NCI-H1105 treated with DMSO at 0.1 percent for 48 hours (cell line): ENCODE results near the gene ABCA9.
"Not testable (repeated sequence)": the region's sequence is repeated elsewhere in the genome, so short reads cannot be mapped to it uniquely, and the experiment has no call there.

Experiments
- DNase-seq: peaks from one replicate; lab custom pipeline; 2025; lab: John Stamatoyannopoulos, UW

The ABCA9 gene, protein sequence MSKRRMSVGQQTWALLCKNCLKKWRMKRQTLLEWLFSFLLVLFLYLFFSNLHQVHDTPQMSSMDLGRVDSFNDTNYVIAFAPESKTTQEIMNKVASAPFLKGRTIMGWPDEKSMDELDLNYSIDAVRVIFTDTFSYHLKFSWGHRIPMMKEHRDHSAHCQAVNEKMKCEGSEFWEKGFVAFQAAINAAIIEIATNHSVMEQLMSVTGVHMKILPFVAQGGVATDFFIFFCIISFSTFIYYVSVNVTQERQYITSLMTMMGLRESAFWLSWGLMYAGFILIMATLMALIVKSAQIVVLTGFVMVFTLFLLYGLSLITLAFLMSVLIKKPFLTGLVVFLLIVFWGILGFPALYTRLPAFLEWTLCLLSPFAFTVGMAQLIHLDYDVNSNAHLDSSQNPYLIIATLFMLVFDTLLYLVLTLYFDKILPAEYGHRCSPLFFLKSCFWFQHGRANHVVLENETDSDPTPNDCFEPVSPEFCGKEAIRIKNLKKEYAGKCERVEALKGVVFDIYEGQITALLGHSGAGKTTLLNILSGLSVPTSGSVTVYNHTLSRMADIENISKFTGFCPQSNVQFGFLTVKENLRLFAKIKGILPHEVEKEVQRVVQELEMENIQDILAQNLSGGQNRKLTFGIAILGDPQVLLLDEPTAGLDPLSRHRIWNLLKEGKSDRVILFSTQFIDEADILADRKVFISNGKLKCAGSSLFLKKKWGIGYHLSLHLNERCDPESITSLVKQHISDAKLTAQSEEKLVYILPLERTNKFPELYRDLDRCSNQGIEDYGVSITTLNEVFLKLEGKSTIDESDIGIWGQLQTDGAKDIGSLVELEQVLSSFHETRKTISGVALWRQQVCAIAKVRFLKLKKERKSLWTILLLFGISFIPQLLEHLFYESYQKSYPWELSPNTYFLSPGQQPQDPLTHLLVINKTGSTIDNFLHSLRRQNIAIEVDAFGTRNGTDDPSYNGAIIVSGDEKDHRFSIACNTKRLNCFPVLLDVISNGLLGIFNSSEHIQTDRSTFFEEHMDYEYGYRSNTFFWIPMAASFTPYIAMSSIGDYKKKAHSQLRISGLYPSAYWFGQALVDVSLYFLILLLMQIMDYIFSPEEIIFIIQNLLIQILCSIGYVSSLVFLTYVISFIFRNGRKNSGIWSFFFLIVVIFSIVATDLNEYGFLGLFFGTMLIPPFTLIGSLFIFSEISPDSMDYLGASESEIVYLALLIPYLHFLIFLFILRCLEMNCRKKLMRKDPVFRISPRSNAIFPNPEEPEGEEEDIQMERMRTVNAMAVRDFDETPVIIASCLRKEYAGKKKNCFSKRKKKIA (N-terminal part only)

DNA sequence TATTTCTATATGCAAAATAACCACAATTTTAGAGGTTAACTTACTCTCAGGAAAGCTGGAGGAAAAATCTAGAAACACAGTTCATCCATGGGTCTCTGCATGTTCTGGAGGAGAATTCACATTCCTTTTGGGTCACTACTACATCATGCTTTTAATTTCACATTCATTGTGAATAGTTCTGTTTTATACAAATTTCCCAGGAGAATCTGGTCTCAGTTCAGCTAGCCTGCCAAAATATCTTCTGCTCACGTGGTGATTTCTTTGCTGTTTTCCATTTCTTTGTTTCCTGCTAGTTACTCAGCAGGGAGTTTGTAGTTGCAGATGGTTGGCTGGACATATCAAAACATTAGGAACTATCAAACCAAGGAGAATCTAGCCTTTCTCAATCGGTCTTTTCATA, at the start of gene ABCA9:
Gene ABCA9 (minus strand): TSS at position 106 of the 400 bp plus-strand sequence. CDS start 9,801 bp downstream, outside the sequence.
- DNase-seq, result no peak

DNA sequence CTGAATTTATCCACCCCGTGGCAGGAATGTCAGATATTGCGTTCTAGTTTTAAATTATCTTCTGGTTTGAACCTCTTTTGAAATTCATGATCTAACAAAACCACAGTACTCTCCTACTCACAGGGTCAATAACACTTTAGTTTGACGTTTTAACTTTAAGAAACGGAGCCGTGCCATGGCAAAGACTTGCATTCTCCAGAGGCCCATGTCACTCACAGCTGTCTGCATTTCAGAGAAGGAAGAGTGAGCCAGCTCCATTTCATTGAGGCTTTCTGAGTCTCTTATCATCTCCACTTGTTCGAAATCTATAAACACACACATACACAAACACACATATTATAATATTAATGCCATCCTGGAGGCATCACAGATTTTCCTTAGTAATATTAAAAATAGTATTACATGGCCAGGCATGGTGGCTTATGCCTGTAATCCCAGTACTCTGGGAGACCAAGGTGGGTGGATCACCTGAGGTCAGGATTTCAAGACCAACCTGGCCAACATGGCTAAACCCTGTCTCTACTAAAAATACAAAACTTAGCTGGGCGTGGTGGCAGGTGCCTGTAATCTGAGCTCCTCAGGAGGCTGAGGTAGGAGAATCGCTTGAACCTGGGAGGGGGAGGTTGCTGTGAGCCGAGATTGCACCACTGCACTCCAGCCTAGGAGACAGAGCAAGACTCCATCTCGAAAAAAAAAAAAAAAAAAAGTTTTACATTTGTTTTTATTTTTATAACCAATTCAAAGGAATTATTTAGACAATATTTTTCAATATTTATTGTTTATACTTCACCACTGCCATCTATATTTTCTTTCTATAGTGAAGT, 45.4 kb upstream of the ABCA9 start:
- no peak for DNase-seq

- DNase-seq, result no peak
Measured at GRCh38 chr17:69103557-69104233, 43.0 kb upstream of the ABCA9 start.

- DNase-seq, result no peak
Measured at GRCh38 chr17:69098625-69099024, 37.9 kb upstream of the ABCA9 start.

DNA sequence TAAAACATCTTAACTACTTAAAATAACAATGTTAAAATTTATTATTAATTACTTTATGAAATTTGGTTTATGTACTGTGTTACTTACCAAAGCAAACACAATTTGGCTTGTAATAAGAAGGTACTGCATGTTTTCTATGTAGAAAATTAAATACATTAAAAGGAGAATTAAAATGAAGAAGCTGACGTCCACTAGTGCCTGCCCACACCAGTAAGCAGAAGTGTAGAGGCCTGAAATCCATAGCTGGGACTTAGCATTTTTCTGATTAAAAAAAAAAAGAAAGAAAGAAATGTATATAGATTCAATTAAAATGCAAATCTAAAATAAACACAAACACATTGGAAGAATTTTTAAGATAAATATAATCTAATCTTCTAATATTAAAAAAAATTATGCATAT, 35.8 kb upstream of the ABCA9 start:
- DNase-seq, result no peak

- no peak for DNase-seq
Measured at GRCh38 chr17:69093995-69094394, 33.3 kb upstream of the ABCA9 start.

DNA sequence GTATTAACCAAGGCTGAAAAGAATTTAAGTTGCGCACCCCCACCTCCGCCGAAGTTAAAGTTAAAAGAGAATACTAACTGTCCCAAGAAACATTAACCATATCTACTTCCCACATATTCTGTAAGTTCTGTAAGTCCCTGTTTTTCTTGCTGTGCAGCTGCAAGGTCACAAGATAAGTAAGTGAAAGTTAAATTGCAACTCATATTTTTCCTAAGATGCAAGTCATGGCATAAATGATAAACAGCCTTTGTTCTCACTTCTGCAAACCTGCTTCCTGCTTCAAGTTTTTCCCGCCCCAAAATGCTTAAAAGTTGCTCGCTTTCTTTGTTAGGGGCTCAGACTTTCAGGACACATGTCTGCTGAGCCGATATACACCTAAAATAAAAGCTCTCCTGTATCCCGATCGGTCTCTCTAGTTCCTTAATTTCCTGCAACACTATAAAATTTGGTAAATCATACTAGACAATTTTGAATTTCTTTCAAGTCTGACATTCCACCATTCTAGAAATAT, 32.6 kb upstream of the ABCA9 start:
- DNase-seq, result no peak

DNA sequence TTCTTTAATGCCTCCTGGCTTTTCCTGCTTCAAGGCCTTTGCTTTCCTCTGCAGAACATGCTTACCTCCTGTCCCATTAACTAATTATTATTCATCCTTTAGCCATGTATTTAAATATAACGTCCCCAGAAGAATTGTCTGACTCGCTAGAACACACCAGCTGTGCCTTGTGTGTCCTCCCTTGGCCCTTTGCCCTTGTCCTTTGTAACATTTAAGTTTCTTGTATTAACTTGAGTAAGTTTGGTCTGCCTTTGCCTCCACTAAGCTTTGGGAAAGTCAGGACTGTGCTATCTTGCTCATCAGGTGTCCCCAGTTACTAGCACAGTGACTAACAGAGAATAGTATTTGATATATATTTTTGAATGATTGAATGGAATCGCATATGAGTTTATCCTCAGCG, 29.6 kb upstream of the ABCA9 start:
- DNase-seq, result no peak

- no peak for DNase-seq
Measured at GRCh38 chr17:69088643-69089200, 28.0 kb upstream of the ABCA9 start.

DNA sequence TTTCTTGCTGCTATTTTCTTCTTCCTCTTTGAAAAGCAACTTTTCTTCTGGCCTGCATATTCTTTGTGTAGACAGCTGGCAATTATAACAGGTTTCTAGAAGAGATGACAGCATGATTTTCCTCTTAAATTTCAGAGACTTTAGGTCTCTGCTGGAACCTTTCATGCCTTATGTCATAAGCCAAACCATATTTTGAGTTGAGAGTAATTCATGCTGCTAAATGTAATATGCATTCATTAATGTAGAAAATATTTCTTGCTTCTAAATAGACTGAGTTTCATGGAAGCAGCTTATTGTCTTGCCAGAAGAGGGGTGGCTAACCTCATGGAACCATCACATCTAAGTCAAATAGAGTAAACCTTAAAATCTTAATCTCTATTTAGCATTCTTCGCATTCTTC, 25.9 kb upstream of the ABCA9 start:
- DNase-seq, result no peak

- no peak for DNase-seq
Measured at GRCh38 chr17:69084911-69085310, 24.2 kb upstream of the ABCA9 start.

GRCh38 chr17:69082696-69083095, 22.0 kb upstream of the ABCA9 start:
- DNase-seq, result no peak

GRCh38 chr17:69078864-69079263, 18.1 kb upstream of the ABCA9 start:
- no peak for DNase-seq

- no peak for DNase-seq
Measured at GRCh38 chr17:69075823-69076222, 15.1 kb upstream of the ABCA9 start.

DNA sequence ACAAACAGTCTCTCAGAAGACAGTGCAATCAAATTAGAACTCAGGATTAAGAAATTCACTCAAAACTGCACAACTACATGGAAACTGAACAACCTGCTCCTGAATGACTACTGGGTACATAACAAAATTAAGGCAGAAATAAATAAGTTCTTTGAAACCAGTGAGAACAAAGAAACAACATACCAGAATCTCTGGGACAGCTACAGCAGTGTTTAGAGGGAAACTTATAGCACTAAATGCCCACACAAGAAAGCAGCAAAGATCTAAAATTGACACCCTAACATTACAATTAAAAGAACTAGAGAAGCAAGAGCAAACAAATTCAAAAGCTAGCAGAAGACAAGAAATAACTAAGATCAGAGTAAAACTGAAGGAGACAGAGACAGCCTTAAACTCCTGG, 12.7 kb upstream of the ABCA9 start:
- DNase-seq, result not testable (repeated sequence)

GRCh38 chr17:69072803-69073256, 12.1 kb upstream of the ABCA9 start:
- DNase-seq, result not testable (repeated sequence)

DNA sequence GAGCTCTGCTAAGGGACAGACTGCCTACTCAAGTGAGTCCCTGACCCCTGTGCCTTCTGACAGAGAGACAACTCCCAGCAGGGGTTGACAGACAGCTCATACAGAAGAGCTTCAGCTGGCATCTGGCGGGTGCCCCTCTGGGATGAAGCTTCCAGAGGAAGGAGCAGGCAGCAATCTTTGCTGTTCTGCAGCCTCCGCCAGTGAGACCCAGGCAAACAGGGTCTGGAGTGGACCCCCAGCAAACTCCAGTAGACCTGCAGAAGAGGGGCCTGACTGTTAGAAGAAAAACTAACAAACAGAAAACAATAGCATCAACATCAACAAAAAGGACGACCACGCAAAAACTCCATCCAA, 10.5 kb upstream of the ABCA9 start:
- not testable (repeated sequence) for DNase-seq

- DNase-seq, result not testable (repeated sequence)
Measured at GRCh38 chr17:69070378-69071232, 9.9 kb upstream of the ABCA9 start.

DNA sequence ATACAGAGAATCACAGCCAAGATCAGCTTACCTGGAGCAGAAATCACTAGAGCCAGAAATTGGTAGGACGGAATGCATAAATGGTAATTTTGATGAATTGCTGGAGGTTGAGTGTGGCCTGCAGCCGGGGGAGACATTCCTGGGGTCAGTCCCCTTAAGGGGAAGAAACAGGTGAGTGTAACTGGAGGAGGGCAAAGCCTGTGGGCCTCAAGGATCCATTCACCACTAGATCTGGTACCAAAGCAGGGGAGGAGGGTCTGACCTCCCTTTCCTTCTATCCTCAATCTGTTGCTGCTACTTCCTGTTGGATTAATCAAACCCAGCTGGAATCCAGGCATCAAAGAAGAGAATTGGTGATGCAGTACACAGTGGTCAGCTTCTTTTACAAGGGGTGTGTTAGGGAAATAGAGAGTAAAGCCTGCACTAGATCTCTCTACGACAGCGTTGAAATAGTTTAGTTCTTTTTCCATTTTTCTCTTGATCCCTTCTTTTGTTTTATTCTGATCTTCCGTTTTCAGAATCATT, 8.6 kb upstream of the ABCA9 start:
- no peak for DNase-seq
